Suprapubic skin (tissue), 4 donors: ENCODE measurements around the gene TANGO6. TPM values are rescaled to one million over a fixed set of nuclear protein-coding genes. Genes with fewer than 3 reads are reported as not detected.
A peak's percentile ranks its signal among the peaks of the same experiment; 100 is the strongest.

ENCODE experiments used
- DNase-seq, 2 donors: peaks; one replicate each; pipeline ENCODE4 v3.0.0-alpha.2; 2019; ENCODE audit warnings: low spot score in 2 of 2
- H3K27ac ChIP-seq: fragments of 200-600 bp; sonication (generic); one replicate; pipeline ENCODE4 v1.5.1; 2019
- H3K27me3 ChIP-seq: fragments of 200-600 bp; sonication (generic); one replicate; pipeline ENCODE4 v1.5.1; 2019
- H3K36me3 ChIP-seq: fragments of 200-600 bp; sonication (generic); one replicate; pipeline ENCODE4 v1.5.1; 2019
- H3K4me1 ChIP-seq: fragments of 200-600 bp; sonication (generic); one replicate; pipeline ENCODE4 v1.5.1; 2019
- H3K4me3 ChIP-seq: fragments of 200-600 bp; sonication (generic); one replicate; pipeline ENCODE4 v1.5.1; 2019; ENCODE audit warnings: mild to moderate bottlenecking
- H3K9me3 ChIP-seq: fragments of 200-600 bp; sonication (generic); one replicate; pipeline ENCODE4 v1.5.1; 2019
- CTCF ChIP-seq, 2 donors: fragments of 200-600 bp in 1 of 2; fragments of 450-650 bp in 1 of 2; sonication (generic) in 1 of 2; IDR thresholded peaks; one replicate each; pipeline ENCODE4 v1.5.1; 2016 to 2019; ENCODE audit warnings: antibody characterized with exemption in 2 of 2, mild to moderate bottlenecking in 1 of 2, moderate library complexity in 1 of 2
- EP300 ChIP-seq: sonication (generic); formaldehyde crosslinking; IDR thresholded peaks from one replicate; pipeline ENCODE4 v1.6.1; 2017; ENCODE audit warnings: antibody characterized with exemption
- POLR2A ChIP-seq, 2 donors: fragments of 450-650 bp; IDR thresholded peaks; one replicate each; pipeline ENCODE4 v1.6.1; 2017; ENCODE audit warnings: antibody characterized with exemption in 2 of 2, mild to moderate bottlenecking in 2 of 2, moderate library complexity in 2 of 2
- POLR2AphosphoS5 ChIP-seq, 3 donors: sonication (generic); formaldehyde crosslinking; IDR thresholded peaks; one replicate each; pipeline ENCODE4 v1.6.1; 2017; ENCODE audit warnings: antibody characterized with exemption in 3 of 3
- WGBS: methylation state at CpG from one replicate; pipeline ENCODE4 v1.1.5; 2018; 5-methylcytosine and 5-hydroxymethylcytosine counted together
- total RNA-seq, 4 donors: library from RNA; depleted of rRNA; stranded (reverse); fragments of >200 nt; gene quantifications; one replicate each; pipeline ENCODE4 v1.1.0, GENCODE V29; 2016

Gene TANGO6
- total RNA-seq, 4 donors from 2014 or later = 10.6 to 14.0 (median 12.0) TPM

- TF ChIP-seq POLR2AphosphoS5 (IDR thresholded peaks at IDR 0.05) (no peak), POLR2A (IDR thresholded peaks at IDR 0.05) (no peak), EP300 (no peak), CTCF (IDR thresholded peaks at IDR 0.05) (no peak)
- 89% methylated on average over 12 of the region's 12 CpGs for WGBS
- H3K4me1 ChIP-seq = peaks cover 30% of the 10 kb centered on the region
- H3K36me3 ChIP-seq = peaks cover 14% of the 10 kb centered on the region
- no peaks in the 10 kb centered on the region for H3K9me3 ChIP-seq
- H3K4me3 ChIP-seq = no peak overlapping the region
- no peaks in the 10 kb centered on the region for H3K27me3 ChIP-seq
- peak; percentile 29 to 48 for DNase-seq
- H3K27ac ChIP-seq = no peak overlapping the region
These were observed 284.7 kb downstream of the TANGO6 start for GRCh38 chr16:69127966-69128510.

GRCh38 chr16:69130461-69130860 is 287.1 kb downstream of the TANGO6 start:
- Histone ChIP-seq H3K4me1 (peaks cover 42% of the 10 kb centered on the region), H3K27ac (no peak overlapping the region), H3K27me3 (no peaks in the 10 kb centered on the region), H3K36me3 (peaks cover 8% of the 10 kb centered on the region), H3K4me3 (no peak overlapping the region), H3K9me3 (no peaks in the 10 kb centered on the region)
- 59% methylated on average over 6 of the region's 6 CpGs for WGBS
- DNase-seq = no peak
- TF ChIP-seq POLR2AphosphoS5 (IDR thresholded peaks at IDR 0.05) (no peak), POLR2A (IDR thresholded peaks at IDR 0.05) (no peak)

GRCh38 chr16:69131167-69131838 is 288.0 kb downstream of the TANGO6 start:
- H3K9me3 ChIP-seq = no peaks in the 10 kb centered on the region
- H3K27me3 ChIP-seq = no peaks in the 10 kb centered on the region
- 2% methylated on average over 15 of the region's 15 CpGs for WGBS
- peaks cover 5% of the 10 kb centered on the region for H3K36me3 ChIP-seq
- H3K4me3 ChIP-seq = peak overlapping the region; percentile 85
- DNase-seq = peak in 1 of 2 donors; percentile 52
- H3K27ac ChIP-seq = peak overlapping the region; percentile 94
- TF ChIP-seq EP300 (no peak), CTCF (IDR thresholded peaks at IDR 0.05) (no peak), POLR2AphosphoS5 (IDR thresholded peaks at IDR 0.05) (no peak), POLR2A (IDR thresholded peaks at IDR 0.05) (no peak)
- peaks cover 42% of the 10 kb centered on the region for H3K4me1 ChIP-seq

DNA sequence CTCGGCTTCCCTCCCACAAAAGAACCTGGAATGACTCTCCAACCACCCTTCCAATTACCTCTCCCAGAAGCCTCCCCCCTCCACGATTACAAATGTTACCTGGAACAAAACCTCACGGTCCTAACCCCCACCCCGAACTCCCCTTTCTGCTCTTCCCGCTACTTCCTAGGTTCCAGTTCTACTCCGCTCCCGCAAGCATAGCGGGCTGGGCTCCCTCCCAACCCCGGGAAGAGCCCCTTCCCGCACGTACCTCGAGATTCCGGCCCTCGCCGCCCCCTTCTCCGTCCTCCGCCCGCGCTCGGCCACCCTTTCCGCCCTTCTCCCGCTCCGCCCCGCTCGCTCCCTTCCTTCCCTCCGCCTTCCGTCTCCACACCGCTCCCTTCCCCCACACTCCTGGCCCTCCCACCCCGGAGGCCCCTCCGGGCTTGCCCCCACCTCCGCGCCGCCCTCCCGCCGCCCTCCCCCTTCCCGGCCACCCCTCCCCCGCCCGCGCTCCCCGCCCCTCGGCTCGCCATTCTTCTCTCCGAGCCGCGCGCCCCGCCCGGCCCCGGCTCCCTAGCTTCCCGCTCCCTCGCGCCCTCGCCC is 288.6 kb downstream of the TANGO6 start:
- no peaks in the 10 kb centered on the region for H3K27me3 ChIP-seq
- DNase-seq = peak; percentile 81 to 90
- WGBS = 2% methylated on average over 53 of the region's 53 CpGs
- no peaks in the 10 kb centered on the region for H3K9me3 ChIP-seq
- H3K36me3 ChIP-seq = peaks cover 9% of the 10 kb centered on the region
- H3K4me3 ChIP-seq = peak overlapping the region; percentile 85
- peaks cover 42% of the 10 kb centered on the region for H3K4me1 ChIP-seq
- TF ChIP-seq CTCF (IDR thresholded peaks at IDR 0.05) (no peak), POLR2A (IDR thresholded peaks at IDR 0.05) (no peak), POLR2AphosphoS5 (IDR thresholded peaks at IDR 0.05) (no peak), EP300 (no peak)
- peak overlapping the region; percentile 94 for H3K27ac ChIP-seq

DNA sequence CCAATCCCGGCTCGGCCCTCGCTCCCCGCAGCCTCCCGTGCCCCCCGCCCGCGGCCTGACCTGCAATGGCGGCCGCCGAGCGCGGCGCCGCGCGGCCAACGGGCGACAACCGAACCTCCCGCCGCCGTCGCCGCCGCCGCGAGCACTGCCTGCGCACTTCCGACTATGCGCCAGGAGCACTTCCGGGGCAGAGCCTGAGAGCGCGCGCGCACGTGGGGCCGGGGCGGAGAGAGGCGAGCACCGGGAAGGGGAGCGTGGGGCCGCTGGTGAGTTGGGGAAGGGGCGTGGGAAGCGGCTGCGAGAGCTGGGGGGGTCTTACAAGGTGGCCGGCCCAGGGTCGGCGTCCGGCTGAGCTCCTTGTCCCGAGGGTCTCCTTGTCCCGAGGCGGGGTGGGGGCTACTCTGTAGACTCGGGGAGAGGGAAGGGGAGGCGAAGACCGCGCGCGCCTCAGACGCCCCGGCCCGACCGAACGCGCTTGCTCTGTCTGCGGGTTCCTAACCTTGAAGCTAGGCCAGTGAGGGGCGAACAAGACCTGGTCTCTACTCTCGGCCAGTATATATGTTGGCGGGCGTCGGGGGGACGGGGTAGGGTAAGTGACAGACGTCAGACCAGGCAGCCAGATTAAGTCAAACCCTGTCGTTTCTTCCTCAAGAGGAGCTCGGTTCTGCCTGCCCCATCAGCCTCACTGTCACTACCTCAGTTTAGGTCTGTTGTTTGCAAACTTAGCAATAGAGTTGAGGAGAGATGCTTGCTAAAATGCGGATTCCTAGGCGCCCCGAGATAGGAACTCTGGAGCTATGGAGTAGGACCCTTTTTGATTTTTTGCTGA is 289.3 kb downstream of the TANGO6 start, which contains the start of the genes CHTF8 and UTP4:
Gene CHTF8 (minus strand): TSS at position 165 of the 829 bp plus-strand sequence. CDS start 11,130 bp downstream, outside the sequence.
Gene UTP4 (plus strand): TSS at position 226 of the 829 bp plus-strand sequence. CDS start 811 bp downstream, outside the sequence.
- peak; percentile 93 for DNase-seq
- peaks cover 15% of the 10 kb centered on the region for H3K36me3 ChIP-seq
- H3K27me3 ChIP-seq = no peaks in the 10 kb centered on the region
- 0% methylated on average over 28 of the region's 78 CpGs for WGBS
- no peaks in the 10 kb centered on the region for H3K9me3 ChIP-seq
- peak within 1 kb of the TSS; percentile 85 for H3K4me3 ChIP-seq
- TF ChIP-seq CTCF (IDR thresholded peaks at IDR 0.05) = no peak
- TF ChIP-seq EP300 = no peak
- TF ChIP-seq POLR2A (IDR thresholded peaks at IDR 0.05) = peak; percentile 94 to 99
- TF ChIP-seq POLR2AphosphoS5 (IDR thresholded peaks at IDR 0.05) = peak; percentile 74 to 91 (median 78)
- peaks cover 39% of the 10 kb centered on the region for H3K4me1 ChIP-seq
- peak within 1 kb of the TSS; percentile 94 for H3K27ac ChIP-seq
